MV-4-11 (cell line): Measurements from ENCODE around the gene MRAP.
"Not testable (repeated sequence)": the region's sequence is repeated elsewhere in the genome, so short reads cannot be mapped to it uniquely, and the experiment has no call there.

Experiments used
- DNase-seq: peaks from one replicate; lab custom pipeline; 2025; lab: John Stamatoyannopoulos, UW

Gene MRAP

DNA sequence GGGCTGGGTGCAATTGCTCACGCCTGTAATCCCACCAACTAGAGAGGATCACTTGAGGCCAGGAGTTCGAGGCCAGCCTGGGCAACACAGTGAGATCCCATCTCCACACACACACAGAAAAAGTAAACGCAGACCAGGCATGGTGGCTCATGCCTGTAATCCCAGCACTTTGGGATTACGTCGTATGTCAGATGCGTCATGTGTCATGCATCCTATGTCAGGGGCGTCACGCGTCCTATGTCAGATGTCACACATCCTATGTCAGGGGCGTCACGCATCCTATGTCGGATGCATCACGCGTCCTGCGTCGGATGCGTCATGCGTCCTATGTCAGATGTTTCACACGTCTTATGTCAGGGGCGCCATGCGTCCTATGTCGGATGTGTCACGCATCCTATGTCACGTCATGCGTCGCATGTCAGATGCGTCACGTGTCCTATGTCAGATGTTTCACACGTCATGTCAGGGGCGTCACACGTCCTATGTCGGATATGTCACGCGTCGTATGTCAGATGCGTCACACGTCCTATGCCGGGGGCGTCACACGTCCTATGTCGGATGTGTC, 1.5 kb downstream of the MRAP start:
- DNase-seq = no peak

DNA sequence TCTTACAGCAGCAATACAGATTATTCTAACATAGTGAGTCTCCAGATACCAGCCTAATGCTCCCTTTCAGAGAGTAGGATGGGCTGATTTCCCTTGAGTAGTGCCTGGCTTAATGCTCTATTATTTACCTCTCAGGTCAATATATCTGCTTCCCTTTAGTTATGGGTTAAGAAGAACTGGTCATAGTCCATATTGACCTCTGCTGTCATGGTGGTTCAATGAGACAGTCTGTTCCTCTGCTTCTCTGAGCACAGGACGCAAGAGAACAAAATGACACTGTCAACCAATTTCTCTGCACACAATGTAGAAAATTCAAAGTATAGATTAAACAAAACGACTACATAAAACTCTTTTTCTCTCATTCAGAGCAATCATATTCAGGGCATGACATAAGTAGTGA, 2.9 kb downstream of the MRAP start:
- no peak for DNase-seq

DNA sequence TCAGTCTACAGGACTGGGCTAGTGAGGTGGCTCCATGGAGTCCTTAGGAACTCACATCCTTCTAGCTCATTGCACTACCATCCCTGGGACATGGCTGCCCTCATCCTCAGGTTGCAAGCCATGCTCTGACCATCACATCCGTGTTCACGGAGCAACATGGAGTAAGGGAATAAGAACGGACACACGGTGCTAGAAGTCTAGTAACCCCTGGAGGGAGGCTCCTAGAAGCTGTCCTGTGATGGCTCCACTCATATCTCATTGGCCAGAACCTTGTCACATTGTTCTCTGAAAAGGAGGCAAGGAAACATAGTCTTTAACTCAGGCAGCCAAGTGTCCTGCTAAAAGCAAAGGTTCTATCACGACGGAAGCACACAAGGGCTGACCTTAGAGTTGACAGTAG, 3.9 kb downstream of the MRAP start:
- DNase-seq = no peak

GRCh38 chr21:32303385-32303784, 4.7 kb downstream of the MRAP start:
- DNase-seq = no peak

DNA sequence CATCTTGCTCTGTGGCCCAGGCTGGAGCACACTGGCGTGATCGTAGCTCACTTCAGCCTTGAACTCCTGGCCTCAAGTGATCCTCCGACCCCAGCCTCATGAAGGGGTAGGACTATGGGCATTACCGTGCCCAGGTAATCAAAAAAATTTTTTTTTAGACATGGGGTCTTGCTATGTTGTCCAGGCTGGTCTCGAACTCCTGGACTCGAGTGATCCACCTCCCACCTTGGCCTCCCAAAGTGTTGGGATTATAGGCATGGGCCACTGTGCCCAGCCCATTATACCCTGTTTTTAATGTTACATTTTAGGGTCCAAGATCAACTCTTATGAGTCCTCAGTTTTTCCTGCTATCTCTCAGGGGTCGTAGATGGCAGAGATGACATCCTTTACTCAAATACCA, 6.3 kb downstream of the MRAP start:
- DNase-seq = no peak

DNA sequence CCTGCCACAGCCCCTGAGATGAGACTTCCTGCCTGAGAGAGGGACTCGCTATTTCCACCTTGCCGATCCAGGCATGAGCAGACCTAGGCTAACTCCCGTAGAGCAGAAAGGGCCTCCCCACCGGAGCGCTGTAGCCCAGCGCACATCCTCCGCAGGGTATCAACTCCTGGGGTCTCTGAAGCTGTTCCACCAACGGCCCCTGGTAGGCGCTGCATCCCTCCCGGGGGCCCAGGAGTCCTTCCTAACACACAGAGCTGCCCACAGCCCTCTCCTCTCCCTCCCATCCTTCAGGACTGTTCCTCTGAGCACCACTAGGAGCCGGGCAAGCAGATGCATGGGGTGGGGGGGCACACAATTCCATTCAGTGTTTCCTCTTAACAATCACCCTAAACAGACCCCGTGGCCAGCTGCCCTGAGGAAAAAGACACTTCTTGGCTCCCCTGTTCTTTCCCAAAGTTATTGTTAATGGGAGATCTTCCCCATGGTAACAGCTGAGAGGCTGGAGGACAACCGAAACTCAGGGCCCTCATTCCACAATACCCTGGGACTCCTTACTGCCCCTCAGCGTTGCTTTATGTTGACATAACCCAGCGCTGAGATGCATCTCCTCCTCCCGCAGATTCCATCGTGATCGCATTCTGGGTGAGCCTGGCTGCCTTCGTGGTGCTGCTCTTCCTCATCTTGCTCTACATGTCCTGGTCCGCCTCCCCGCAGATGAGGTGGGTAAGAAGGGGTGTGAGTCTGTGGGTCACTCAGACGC, 7.5 kb downstream of the MRAP start:
- DNase-seq = no peak

- DNase-seq = no peak
Observed at GRCh38 chr21:32307706-32308105, 9.1 kb downstream of the MRAP start.

DNA sequence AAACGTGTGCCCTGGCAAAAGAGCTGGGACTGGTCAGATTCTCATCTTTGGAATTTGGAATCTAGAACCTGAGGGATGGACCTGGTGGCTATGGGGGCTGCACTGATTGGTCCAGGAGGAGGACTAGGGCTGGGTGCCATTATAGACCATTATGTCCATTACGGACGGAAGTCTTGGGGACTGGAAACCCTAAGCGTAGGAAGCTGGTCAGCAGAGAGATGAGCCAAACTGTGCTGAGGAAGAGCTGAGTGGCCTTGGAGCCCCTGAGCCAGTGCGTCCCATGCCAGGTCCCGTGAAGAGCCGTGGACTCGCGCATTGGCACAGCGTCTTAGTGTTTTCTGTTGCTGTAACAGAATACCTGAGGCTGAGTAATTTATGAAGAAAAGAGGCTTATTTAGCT, 10.0 kb downstream of the MRAP start:
- no peak for DNase-seq

DNA sequence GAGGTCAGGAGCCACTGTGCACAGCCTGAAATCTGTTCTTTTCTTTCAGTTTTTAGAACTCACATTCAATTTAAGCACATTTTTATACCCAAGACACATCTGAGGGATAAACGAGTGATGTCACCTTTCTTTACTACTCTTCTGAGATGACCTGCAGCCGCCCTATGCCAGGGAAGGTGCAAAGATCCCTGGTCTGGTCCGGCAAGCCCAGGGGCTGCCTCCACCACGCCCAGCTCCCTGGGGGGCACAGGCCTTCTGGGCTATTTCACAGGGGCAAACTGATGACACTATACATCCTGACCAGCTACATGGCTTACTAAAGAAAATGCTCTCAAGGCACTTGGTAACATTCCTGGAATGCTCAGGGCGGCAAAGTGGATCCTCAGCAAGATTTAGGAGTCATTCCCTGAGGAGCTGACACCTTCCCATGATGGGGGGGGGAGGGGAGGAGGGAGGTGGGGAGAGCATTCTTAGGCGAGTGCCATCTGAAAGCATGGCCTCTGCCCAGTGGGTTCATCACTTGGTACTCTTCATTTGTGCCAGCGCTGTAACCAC, 11.3 kb downstream of the MRAP start:
- DNase-seq = no peak

DNA sequence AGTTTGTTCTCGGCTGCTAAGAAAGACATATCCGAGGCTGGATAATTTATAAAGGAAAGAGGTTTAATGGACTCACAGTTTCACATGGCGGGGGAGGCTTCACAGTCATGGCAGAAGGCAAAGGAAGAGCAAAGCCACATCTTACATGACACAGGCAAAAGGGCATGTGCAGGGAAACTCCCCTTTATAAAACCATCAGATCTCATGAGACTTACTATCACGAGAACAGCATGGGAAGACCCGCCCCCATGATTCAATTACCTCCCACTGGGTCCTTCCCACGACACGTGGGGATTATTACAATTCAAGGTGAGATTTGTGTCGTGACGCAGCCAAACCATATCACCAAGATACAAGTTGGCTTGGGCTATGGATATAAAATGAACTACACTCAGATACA, 12.3 kb downstream of the MRAP start:
- DNase-seq = not testable (repeated sequence)

- DNase-seq = no peak
Observed at GRCh38 chr21:32311621-32312020, 13.0 kb downstream of the MRAP start.

DNA sequence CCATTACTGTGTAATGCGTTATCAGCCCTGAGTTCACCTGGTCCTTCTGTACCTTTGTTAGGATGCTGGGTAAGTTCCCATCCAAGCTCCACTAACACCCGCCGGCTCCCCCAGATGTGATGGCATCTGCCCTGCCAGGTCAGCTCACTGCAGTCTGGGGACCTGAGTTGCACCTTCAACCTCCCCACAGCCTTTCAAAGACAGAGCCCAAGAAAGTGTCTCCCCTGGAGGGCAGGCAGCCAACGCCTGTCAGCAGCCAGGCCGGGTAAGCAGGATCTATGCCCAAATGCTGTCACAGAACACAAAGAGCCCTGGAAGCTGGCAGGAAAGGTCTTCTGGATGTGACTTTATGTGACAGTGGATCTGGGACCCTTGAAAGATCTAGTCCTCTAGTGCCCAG, 13.7 kb downstream of the MRAP start:
- DNase-seq = no peak

GRCh38 chr21:32312976-32313375, 14.3 kb downstream of the MRAP start:
- no peak for DNase-seq

DNA sequence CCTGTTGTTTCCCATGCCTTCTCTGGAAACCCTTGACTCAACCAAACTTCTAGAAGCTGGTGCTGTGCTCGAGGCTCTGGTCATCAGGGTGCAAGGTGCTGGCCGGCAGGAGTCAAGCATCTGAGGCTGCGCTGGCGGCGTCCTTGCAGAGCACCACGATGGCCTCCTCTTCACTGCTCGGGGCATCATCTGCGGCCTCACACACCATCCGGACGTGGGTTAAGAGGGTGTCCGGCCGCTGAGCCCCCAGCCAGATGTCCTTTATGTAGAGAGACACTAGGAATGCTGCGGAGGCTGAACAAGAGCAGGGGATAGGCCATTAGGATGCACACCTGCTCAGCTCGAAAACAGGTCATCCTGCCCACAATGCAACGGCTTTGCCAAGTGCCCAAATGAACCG, 16.2 kb downstream of the MRAP start:
- no peak for DNase-seq

- no peak for DNase-seq
Observed at GRCh38 chr21:32315511-32316281, 17.0 kb downstream of the MRAP start.

DNA sequence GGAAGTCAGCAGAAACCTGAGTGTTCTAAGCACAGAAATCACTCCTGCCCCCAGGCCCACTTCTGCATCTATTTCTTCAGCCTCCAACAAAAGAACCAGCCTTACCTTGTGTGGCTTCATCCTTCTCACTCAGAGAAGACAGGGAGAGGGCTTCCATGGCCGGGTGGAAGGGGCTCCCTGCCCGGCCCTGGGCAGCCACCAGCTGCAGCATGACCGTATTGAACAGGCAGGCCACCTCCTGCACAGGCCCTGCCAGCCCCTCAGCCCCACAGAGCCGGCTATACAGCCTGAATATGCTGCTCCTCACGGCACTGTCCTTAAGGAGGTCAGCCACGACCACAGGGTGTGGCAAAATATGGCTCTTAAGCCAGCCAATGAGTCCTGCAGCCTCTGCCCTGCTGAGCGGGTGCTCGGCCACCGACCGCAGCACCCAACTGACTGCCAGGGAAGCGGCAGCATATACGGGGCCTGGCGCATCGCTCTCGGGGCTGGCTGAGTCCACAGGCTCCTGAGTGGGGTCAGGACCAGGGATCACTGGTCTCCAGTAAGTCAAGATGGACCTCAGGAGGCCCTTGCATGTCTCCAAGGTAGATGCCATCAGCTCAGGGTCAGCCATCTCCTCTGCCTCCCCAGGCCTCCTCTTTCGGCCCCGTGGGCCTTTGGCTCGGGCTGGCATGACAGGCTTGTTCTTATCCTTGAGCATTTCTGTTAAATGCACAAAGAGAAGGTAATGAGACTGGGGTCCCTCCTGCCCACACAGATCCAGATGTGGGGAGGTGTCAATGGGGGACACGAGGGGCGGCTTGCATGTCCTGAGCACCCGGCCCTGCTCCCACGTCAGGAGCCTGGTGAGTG, 17.9 kb downstream of the MRAP start:
- DNase-seq = no peak

GRCh38 chr21:32317726-32318125, 19.1 kb downstream of the MRAP start:
- DNase-seq = no peak

GRCh38 chr21:32319012-32319411, 20.4 kb downstream of the MRAP start:
- DNase-seq = no peak

DNA sequence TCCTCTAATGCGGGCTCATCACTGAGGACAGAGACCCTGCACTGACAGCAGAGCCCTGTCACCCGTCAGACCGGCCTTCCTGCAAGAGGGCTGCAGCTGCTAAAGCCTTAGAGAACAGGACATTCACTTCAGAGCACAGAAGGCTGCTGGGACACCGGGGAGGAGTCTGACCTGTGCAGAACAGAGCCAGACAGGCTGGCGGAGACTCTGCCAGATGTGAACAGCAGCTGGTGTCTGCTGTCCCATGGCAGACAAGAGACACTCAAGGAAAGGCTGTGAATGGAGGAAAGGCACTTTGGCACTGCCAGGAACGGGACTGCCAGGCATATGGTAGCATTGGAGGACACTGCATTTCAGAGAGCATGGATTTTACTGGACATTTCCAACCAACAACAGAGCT, 21.4 kb downstream of the MRAP start:
- DNase-seq = no peak

- no peak for DNase-seq
Observed at GRCh38 chr21:32320726-32321125, 22.1 kb downstream of the MRAP start.

GRCh38 chr21:32321480-32321879, 22.8 kb downstream of the MRAP start:
- DNase-seq = no peak

- no peak for DNase-seq
Observed at GRCh38 chr21:32322103-32322502, 23.4 kb downstream of the MRAP start.
